HG03039 (cell line): ENCODE data around the gene MYO1D.
A peak's percentile ranks its signal among the peaks of the same experiment; 100 is the strongest.

ENCODE experiments used
- ATAC-seq: cut with Tn5 transposase; IDR thresholded peaks from one replicate; pipeline ENCODE4 v1.9.1; 2021; ENCODE audit warnings: mild to moderate bottlenecking, moderate library complexity; ENCODE audit not compliant: unreplicated experiment

Gene MYO1D

GRCh38 chr17:32444301-32445073 lies 432.4 kb downstream of the MYO1D start, which contains the start of gene PSMD11:
Gene PSMD11 (plus strand): TSS chr17:32444510. CDS start chr17:32444524, 14 bp downstream.
- peak; percentile 93 for ATAC-seq

GRCh38 chr17:32443827-32444300 lies 433.1 kb downstream of the MYO1D start:
- ATAC-seq = no peak
